Measurements from ENCODE around the gene TEX28. TPM values are rescaled to one million over a fixed set of nuclear protein-coding genes. Genes with fewer than 3 reads are reported as not detected.

The TEX28 gene
- total and polyA plus RNA-seq, 8 donors = not detected

DNA sequence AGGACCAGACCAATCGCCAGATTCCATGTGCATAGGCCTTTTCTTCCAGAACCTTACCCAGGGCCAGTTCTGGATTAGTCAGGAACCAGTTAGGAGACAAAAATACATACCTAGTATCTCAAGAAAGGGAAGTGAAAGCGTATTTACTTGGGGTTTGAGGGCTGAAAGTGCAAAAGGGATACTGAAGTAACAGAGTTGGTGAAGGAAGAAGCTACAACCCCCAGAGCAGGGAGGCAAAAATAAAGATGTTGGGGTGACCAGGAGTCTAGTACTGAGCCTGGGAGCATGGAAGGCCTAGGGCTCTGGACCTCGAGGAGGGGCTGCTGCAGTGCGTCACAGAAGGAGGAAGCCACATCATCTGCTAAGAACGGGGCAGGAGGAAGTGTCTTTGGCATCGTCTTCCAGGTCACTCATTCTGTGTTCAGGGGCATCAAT is 38.9 kb upstream of the TEX28 start:
- no peaks in the 10 kb centered on the region for H3K4me1 ChIP-seq
- H3K36me3 ChIP-seq = no peaks in the 10 kb centered on the region
- no peak overlapping the region for H3K4me3 ChIP-seq
- TF ChIP-seq EP300 (IDR thresholded peaks at IDR 0.05) = no peak
- TF ChIP-seq POLR2A (IDR thresholded peaks at IDR 0.05) = no peak
- TF ChIP-seq POLR2AphosphoS5 (IDR thresholded peaks at IDR 0.05) = no peak
- TF ChIP-seq CTCF (IDR thresholded peaks at IDR 0.05) = no peak
- 65 to 80% (median 73%) methylated on average over 6 of the region's 6 CpGs for WGBS, 5 donors
- H3K9me3 ChIP-seq = no peaks in the 10 kb centered on the region
- intact Hi-C loops (cut with DNase I; ENCODE audit: low total_unique reads) = no loop called here
- H3K27me3 ChIP-seq = peaks cover 0 to 12% (median 0%) of the 10 kb centered on the region in 3 donors
- H3K27ac ChIP-seq = no peak overlapping the region
- no peak for DNase-seq

DNA sequence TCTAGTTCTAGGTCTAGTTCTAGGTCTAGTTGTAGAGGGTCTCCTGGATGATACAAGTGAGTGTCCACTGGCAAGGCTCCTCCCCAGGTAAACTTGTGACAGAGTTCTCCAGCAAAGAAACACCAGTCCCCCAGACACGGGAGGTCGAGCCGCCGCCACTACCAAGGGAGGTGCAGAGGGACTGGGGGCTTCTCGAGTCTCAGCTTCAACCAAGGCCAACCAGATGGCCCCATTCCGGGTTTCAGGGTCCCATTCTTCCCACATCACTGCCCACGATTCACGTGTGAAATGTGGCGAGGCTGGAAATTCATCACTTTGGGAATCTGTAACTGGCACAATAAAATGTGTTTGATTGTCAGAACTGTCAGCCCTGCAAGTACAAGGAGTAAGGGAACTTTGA is 38.2 kb upstream of the TEX28 start:
- Histone ChIP-seq H3K4me3 (no peak overlapping the region), H3K4me1 (no peaks in the 10 kb centered on the region), H3K36me3 (no peaks in the 10 kb centered on the region), H3K27me3 (peaks cover 0 to 12% (median 0%) of the 10 kb centered on the region in 3 donors), H3K27ac (no peak overlapping the region), H3K9me3 (no peaks in the 10 kb centered on the region)
- TF ChIP-seq POLR2A (IDR thresholded peaks at IDR 0.05) = no peak
- TF ChIP-seq POLR2AphosphoS5 (IDR thresholded peaks at IDR 0.05) = no peak
- TF ChIP-seq EP300 (IDR thresholded peaks at IDR 0.05) = no peak
- TF ChIP-seq CTCF (IDR thresholded peaks at IDR 0.05) = no peak
- no peak for DNase-seq
- WGBS, 5 donors = 89 to 100% (median 90%) methylated on average over 5 to 9 of the region's 9 CpGs
- intact Hi-C loops (cut with DNase I; ENCODE audit: low total_unique reads) = no loop called here

GRCh38 chrX:154332561-154332960 is 37.6 kb upstream of the TEX28 start:
- peaks cover 0 to 12% (median 0%) of the 10 kb centered on the region in 3 donors for H3K27me3 ChIP-seq

GRCh38 chrX:154329294-154329693 is 34.4 kb upstream of the TEX28 start:
- no peak for TF ChIP-seq POLR2A (IDR thresholded peaks at IDR 0.05)
- no peak for TF ChIP-seq POLR2AphosphoS5 (IDR thresholded peaks at IDR 0.05)
- TF ChIP-seq EP300 (IDR thresholded peaks at IDR 0.05) = no peak
- TF ChIP-seq CTCF (IDR thresholded peaks at IDR 0.05) = no peak
- intact Hi-C loops (cut with DNase I; ENCODE audit: low total_unique reads) = no loop called here
- Histone ChIP-seq H3K27ac (no peak overlapping the region), H3K36me3 (no peaks in the 10 kb centered on the region), H3K27me3 (peaks cover 0 to 5% (median 0%) of the 10 kb centered on the region in 3 donors), H3K4me1 (peaks cover 0 to 11% (median 3%) of the 10 kb centered on the region in 4 donors), H3K9me3 (no peaks in the 10 kb centered on the region), H3K4me3 (no peak overlapping the region)
- no peak for DNase-seq
- WGBS, 5 donors = 73 to 87% (median 79%) methylated on average over 8 to 10 of the region's 10 CpGs

More at GRCh38 chrX:154332561-154332960, 37.6 kb upstream of the TEX28 start:
- H3K9me3 ChIP-seq = no peaks in the 10 kb centered on the region
- H3K36me3 ChIP-seq = no peaks in the 10 kb centered on the region
- intact Hi-C loops (cut with DNase I; ENCODE audit: low total_unique reads) = no loop called here
- H3K27ac ChIP-seq = no peak overlapping the region
- DNase-seq = no peak
- H3K4me3 ChIP-seq = no peak overlapping the region
- 87 to 96% (median 94%) methylated on average over 15 to 29 of the region's 29 CpGs for WGBS, 5 donors
- TF ChIP-seq POLR2A (IDR thresholded peaks at IDR 0.05) (no peak), CTCF (IDR thresholded peaks at IDR 0.05) (no peak), POLR2AphosphoS5 (IDR thresholded peaks at IDR 0.05) (no peak), EP300 (IDR thresholded peaks at IDR 0.05) (no peak)
- H3K4me1 ChIP-seq = no peaks in the 10 kb centered on the region
